ENCODE results near the gene PTPRU. TPM values are rescaled to one million over a fixed set of nuclear protein-coding genes. Genes with fewer than 3 reads are reported as not detected.

Gene PTPRU
- total RNA-seq, 3 donors from 2014 or later = 1.8 to 14.3 (median 2.2) TPM

- no peak for TF ChIP-seq CTCF (IDR thresholded peaks at IDR 0.05)
- Histone ChIP-seq H3K9me3 (no peaks in the 10 kb centered on the region), H3K4me3 (no peak overlapping the region), H3K4me1 (ENCODE audit: low read depth) (no peaks in the 10 kb centered on the region), H3K36me3 (ENCODE audit: low read depth) (no peaks in the 10 kb centered on the region)
- no peak for DNase-seq
- ATAC-seq = no peak
- intact Hi-C loops (cut with DNase I, micrococcal nuclease) = no loop called here
Observed at GRCh38 chr1:29319300-29320110, 83.2 kb downstream of the PTPRU start.

GRCh38 chr1:29320156-29320940 lies 84.0 kb downstream of the PTPRU start:
- peak in 1 of 3 donors; percentile 28 for DNase-seq
- ATAC-seq = peak; percentile 16
- Histone ChIP-seq H3K4me3 (no peak overlapping the region), H3K4me1 (ENCODE audit: low read depth) (no peaks in the 10 kb centered on the region), H3K36me3 (ENCODE audit: low read depth) (no peaks in the 10 kb centered on the region), H3K9me3 (no peaks in the 10 kb centered on the region)
- no peak for TF ChIP-seq CTCF (IDR thresholded peaks at IDR 0.05)
- intact Hi-C loops (cut with DNase I, micrococcal nuclease) = no loop called here

- Histone ChIP-seq H3K4me1 (ENCODE audit: low read depth) (no peaks in the 10 kb centered on the region), H3K4me3 (no peak overlapping the region), H3K36me3 (ENCODE audit: low read depth) (no peaks in the 10 kb centered on the region), H3K9me3 (no peaks in the 10 kb centered on the region)
- DNase-seq = no peak
- no peak for TF ChIP-seq CTCF (IDR thresholded peaks at IDR 0.05)
- no peak for ATAC-seq
- intact Hi-C loops (cut with DNase I, micrococcal nuclease) = no loop called here
Observed at GRCh38 chr1:29321176-29321575, 84.9 kb downstream of the PTPRU start.

- Histone ChIP-seq H3K4me3 (no peak overlapping the region), H3K9me3 (no peaks in the 10 kb centered on the region), H3K36me3 (ENCODE audit: low read depth) (no peaks in the 10 kb centered on the region), H3K4me1 (ENCODE audit: low read depth) (no peaks in the 10 kb centered on the region)
- DNase-seq (no peak), ATAC-seq (no peak)
- intact Hi-C loops (cut with DNase I, micrococcal nuclease) = no loop called here
- TF ChIP-seq CTCF (IDR thresholded peaks at IDR 0.05) = no peak
Observed at GRCh38 chr1:29322147-29322694, 85.9 kb downstream of the PTPRU start.

GRCh38 chr1:29322861-29323585 lies 86.7 kb downstream of the PTPRU start:
- H3K36me3 ChIP-seq (ENCODE audit: low read depth) = no peaks in the 10 kb centered on the region
- ATAC-seq (no peak), DNase-seq (no peak)
- H3K9me3 ChIP-seq = no peaks in the 10 kb centered on the region
- no peak overlapping the region for H3K4me3 ChIP-seq
- TF ChIP-seq CTCF (IDR thresholded peaks at IDR 0.05) = no peak
- H3K4me1 ChIP-seq (ENCODE audit: low read depth) = no peaks in the 10 kb centered on the region
- intact Hi-C loops (cut with DNase I, micrococcal nuclease) = no loop called here

All from mucosa of descending colon (tissue), 3 donors.